Activated B cell treated with CpG ODN at 0.5 μM for 24 hours (primary cell): ENCODE data around the gene MRPS17. TPM values are rescaled to one million over a fixed set of nuclear protein-coding genes. Genes with fewer than 3 reads are reported as not detected.

Experiments used
- ATAC-seq: fragments of 200-7000 bp; cut with Tn5 transposase; one replicate; pipeline ENCODE4 v1.10.0; 2021; ENCODE audit warnings: low read depth, mild to moderate bottlenecking, moderate library complexity
- CTCF ChIA-PET: fragments of 350-600 bp; sonication (Branson Sonifier 250); formaldehyde crosslinking; loops from one replicate; lab custom pipeline; 2021; ENCODE audit warnings: antibody characterized with exemption; lab: Charles Lee
- POLR2A ChIA-PET: fragments of 350-600 bp; sonication (Branson Sonifier 250); formaldehyde crosslinking; loops from one replicate; lab custom pipeline; 2021; ENCODE audit warnings: antibody characterized with exemption; lab: Charles Lee
- DNase-seq: peaks from one replicate; pipeline ENCODE4 v3.0.0; 2022
- H3K27ac Mint-ChIP-seq: one replicate; pipeline ENCODE4 v1.8.0; 2020; ENCODE audit warnings: mixed read lengths
- H3K27me3 Mint-ChIP-seq: one replicate; pipeline ENCODE4 v1.8.0; 2021; ENCODE audit warnings: mixed read lengths
- H3K36me3 Mint-ChIP-seq: one replicate; pipeline ENCODE4 v1.8.0; 2021; ENCODE audit warnings: low read depth, mixed read lengths
- H3K4me1 Mint-ChIP-seq: one replicate; pipeline ENCODE4 v1.8.0; 2021; ENCODE audit warnings: mixed read lengths
- H3K4me3 Mint-ChIP-seq: one replicate; pipeline ENCODE4 v1.8.0; 2020; ENCODE audit warnings: mild to moderate bottlenecking, mixed read lengths
- H3K9me3 Mint-ChIP-seq: one replicate; pipeline ENCODE4 v1.8.0; 2020; ENCODE audit warnings: mixed read lengths
- CTCF ChIP-seq: fragments of 200-600 bp; IDR thresholded peaks from one replicate; pipeline ENCODE4 v1.8.0; 2022; ENCODE audit warnings: antibody characterized with exemption, mild to moderate bottlenecking
- intact Hi-C: fragments of 100-400 bp; cut with micrococcal nuclease; formaldehyde crosslinking; loops from one replicate; pipeline ENCODE4 v1.15.1; 2024
- total RNA-seq: library from RNA; stranded (reverse); gene quantifications from 2 replicates; pipeline ENCODE4 v1.2.3, GENCODE V29; 2022

MRPS17 gene
- total RNA-seq, 1 donor from 2014 or later, result 16.9 TPM

GRCh38 chr7:55964261-55965099 is 12.8 kb downstream of the MRPS17 start, which contains the start of gene NIPSNAP2:
Gene NIPSNAP2, plus strand, starts transcription at chr7:55964585. Its CDS starts 25 bp downstream, at chr7:55964610.
- peaks cover 15% of the 10 kb centered on the region for H3K36me3 Mint-ChIP-seq
- CTCF ChIA-PET, result interaction anchor here (0.6 to 1.1 kb wide), 9 partner anchors 11 to 686 kb away, joined by 3 to 5 read pairs (median 3); partner anchors contain the start of gene MRPS17
- H3K4me1 Mint-ChIP-seq, result peaks cover 25% of the 10 kb centered on the region

GRCh38 chr7:55965100-55965470 is 13.4 kb downstream of the MRPS17 start:
- Mint-ChIP-seq H3K27me3 (no peaks in the 10 kb centered on the region), H3K4me3 (peak overlapping the region; percentile 86), H3K4me1 (peaks cover 25% of the 10 kb centered on the region), H3K9me3 (no peaks in the 10 kb centered on the region), H3K36me3 (peaks cover 18% of the 10 kb centered on the region), H3K27ac (peak overlapping the region; percentile 88)
- POLR2A ChIA-PET, result interaction anchor here (0.6 to 2.3 kb wide), 9 partner anchors 14 to 1206 kb away, joined by 3 to 10 read pairs (median 4); partner anchors contain the start of genes CCT6A, LANCL2, PSPH and SEC61G
- no peak for ATAC-seq
- no peak for DNase-seq
- CTCF ChIA-PET, result interaction anchor here (0.7 kb wide), 2 partner anchors 110 to 686 kb away, joined by 3 read pairs; no protein-coding TSS in a partner anchor
- no peak for TF ChIP-seq CTCF
- intact Hi-C loops, result loop anchor here (2.0 to 5.0 kb wide), 3 partner anchors 78 to 600 kb away; partner anchors contain the start of genes LANCL2 and ZNF713

More at GRCh38 chr7:55964261-55965099, 12.8 kb downstream of the MRPS17 start, which contains the start of gene NIPSNAP2:
- POLR2A ChIA-PET, result interaction anchor here (0.6 to 2.3 kb wide), 11 partner anchors 13 to 1206 kb away, joined by 3 to 10 read pairs (median 3); partner anchors contain the start of genes CCT6A, CHCHD2, LANCL2 and PSPH
- ATAC-seq (peak; percentile 88), DNase-seq (peak; percentile 79)
- H3K9me3 Mint-ChIP-seq, result no peaks in the 10 kb centered on the region
- peak within 1 kb of the TSS; percentile 88 for H3K27ac Mint-ChIP-seq
- TF ChIP-seq CTCF, result no peak
- H3K27me3 Mint-ChIP-seq, result no peaks in the 10 kb centered on the region
- H3K4me3 Mint-ChIP-seq, result peak within 1 kb of the TSS; percentile 86
- intact Hi-C loops, result loop anchor here (1.0 to 5.0 kb wide), 7 partner anchors 13 to 684 kb away; partner anchors contain the start of genes CCT6A, LANCL2, MRPS17 and PSPH

GRCh38 chr7:55965805-55966421 is 14.2 kb downstream of the MRPS17 start:
- peak overlapping the region; percentile 46 for H3K27ac Mint-ChIP-seq
- H3K9me3 Mint-ChIP-seq, result no peaks in the 10 kb centered on the region
- peaks cover 29% of the 10 kb centered on the region for H3K4me1 Mint-ChIP-seq
- CTCF ChIA-PET, result no interaction called here
- DNase-seq (no peak), ATAC-seq (no peak)
- no peak for TF ChIP-seq CTCF
- intact Hi-C loops, result loop anchor here (2.0 to 5.0 kb wide), 3 partner anchors 79 to 601 kb away; partner anchors contain the start of genes LANCL2 and ZNF713
- POLR2A ChIA-PET, result interaction anchor here (0.7 to 2.3 kb wide), 3 partner anchors 85 to 600 kb away, joined by 3 to 10 read pairs (median 3); partner anchors contain the start of genes CCT6A, CHCHD2 and PSPH
- peaks cover 22% of the 10 kb centered on the region for H3K36me3 Mint-ChIP-seq
- H3K4me3 Mint-ChIP-seq, result peak overlapping the region; percentile 38
- H3K27me3 Mint-ChIP-seq, result no peaks in the 10 kb centered on the region

GRCh38 chr7:55966851-55967250 is 15.2 kb downstream of the MRPS17 start:
- no peaks in the 10 kb centered on the region for H3K9me3 Mint-ChIP-seq
- H3K27ac Mint-ChIP-seq, result no peak overlapping the region
- POLR2A ChIA-PET, result interaction anchor here (1.2 to 1.5 kb wide), 2 partner anchors 84 to 139 kb away, joined by 3 read pairs; partner anchors contain the start of genes CCT6A, CHCHD2 and PSPH

More at GRCh38 chr7:55966851-55967250, 15.2 kb downstream of the MRPS17 start:
- no peak for DNase-seq
- H3K4me1 Mint-ChIP-seq, result peaks cover 29% of the 10 kb centered on the region
- no peaks in the 10 kb centered on the region for H3K27me3 Mint-ChIP-seq
- H3K4me3 Mint-ChIP-seq, result peak overlapping the region; percentile 1
- intact Hi-C loops, result loop anchor here (5.0 kb wide), 1 partner anchor 80 kb away; the partner anchor contains the start of gene ZNF713
- CTCF ChIA-PET, result no interaction called here
- ATAC-seq, result no peak
- H3K36me3 Mint-ChIP-seq, result peaks cover 22% of the 10 kb centered on the region
- no peak for TF ChIP-seq CTCF
